Measurements from ENCODE around the gene SMG9. TPM values are rescaled to one million over a fixed set of nuclear protein-coding genes. Genes with fewer than 3 reads are reported as not detected.

SMG9 gene
- total and polyA plus RNA-seq, 12 donors: 10.0 to 30.4 (median 13.4) TPM

DNA sequence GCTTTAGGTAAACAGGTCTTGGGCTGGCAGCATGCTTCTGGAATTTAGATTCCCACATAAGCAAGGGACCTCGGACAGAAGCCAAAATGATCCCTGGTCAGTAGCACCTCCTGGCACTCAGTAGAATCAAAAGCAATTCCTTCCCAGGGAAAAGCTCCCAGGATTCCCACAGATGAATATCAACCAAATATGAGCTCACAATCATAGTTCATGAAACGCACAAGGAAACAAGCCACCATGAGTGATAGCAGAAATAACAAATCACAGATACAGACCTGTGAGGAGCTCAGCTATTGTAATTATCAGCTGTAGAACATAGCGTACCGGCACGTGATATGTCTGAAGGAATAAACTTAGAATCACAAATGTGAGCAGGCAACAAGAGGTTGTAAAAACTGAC is 63.0 kb downstream of the SMG9 start:
- no peak for DNase-seq
- H3K4me1 ChIP-seq: peaks cover 0 to 18% (median 0%) of the 10 kb centered on the region in 9 donors
- intact Hi-C loops (cut with DNase I): no loop called here
- no peaks in the 10 kb centered on the region for H3K36me3 ChIP-seq
- no peak overlapping the region for H3K27ac ChIP-seq
- TF ChIP-seq, protein P1, sequence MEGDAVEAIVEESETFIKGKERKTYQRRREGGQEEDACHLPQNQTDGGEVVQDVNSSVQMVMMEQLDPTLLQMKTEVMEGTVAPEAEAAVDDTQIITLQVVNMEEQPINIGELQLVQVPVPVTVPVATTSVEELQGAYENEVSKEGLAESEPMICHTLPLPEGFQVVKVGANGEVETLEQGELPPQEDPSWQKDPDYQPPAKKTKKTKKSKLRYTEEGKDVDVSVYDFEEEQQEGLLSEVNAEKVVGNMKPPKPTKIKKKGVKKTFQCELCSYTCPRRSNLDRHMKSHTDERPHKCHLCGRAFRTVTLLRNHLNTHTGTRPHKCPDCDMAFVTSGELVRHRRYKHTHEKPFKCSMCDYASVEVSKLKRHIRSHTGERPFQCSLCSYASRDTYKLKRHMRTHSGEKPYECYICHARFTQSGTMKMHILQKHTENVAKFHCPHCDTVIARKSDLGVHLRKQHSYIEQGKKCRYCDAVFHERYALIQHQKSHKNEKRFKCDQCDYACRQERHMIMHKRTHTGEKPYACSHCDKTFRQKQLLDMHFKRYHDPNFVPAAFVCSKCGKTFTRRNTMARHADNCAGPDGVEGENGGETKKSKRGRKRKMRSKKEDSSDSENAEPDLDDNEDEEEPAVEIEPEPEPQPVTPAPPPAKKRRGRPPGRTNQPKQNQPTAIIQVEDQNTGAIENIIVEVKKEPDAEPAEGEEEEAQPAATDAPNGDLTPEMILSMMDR (IDR thresholded peaks at IDR 0.05): no peak
- ATAC-seq: no peak
- H3K4me3 ChIP-seq: no peak overlapping the region
- peaks cover 0 to 42% (median 20%) of the 10 kb centered on the region in 11 donors for H3K9me3 ChIP-seq
- 86 to 92% methylated on average over 5 of the region's 5 CpGs for WGBS, 2 donors
- H3K27me3 ChIP-seq: no peaks in the 10 kb centered on the region

DNA sequence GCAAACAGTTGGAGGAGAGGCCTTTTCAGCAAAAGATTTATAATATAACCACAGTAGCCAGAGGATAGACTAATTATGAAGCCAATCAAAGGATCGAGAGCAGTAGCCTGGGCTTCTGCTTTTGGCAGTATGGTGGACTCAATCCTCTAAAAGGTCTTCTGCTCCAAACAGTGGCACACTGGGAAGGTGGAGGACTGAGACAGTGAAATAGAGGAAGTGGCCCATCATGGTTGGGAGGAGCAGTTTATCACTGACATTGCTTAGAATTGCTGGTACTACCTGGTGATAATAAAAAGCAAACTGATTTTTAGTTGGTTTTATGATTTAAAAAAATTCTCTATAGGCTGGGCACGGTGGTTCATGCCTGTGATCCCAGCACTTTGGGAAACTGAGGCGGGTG is 63.9 kb downstream of the SMG9 start:
- no peak for DNase-seq
- H3K4me1 ChIP-seq: peaks cover 0 to 18% (median 0%) of the 10 kb centered on the region in 9 donors
- TF ChIP-seq, protein P1 (IDR thresholded peaks at IDR 0.05): no peak
- H3K4me3 ChIP-seq: no peak overlapping the region
- H3K27me3 ChIP-seq: no peaks in the 10 kb centered on the region
- 85 to 89% methylated on average over 3 of the region's 3 CpGs for WGBS, 2 donors
- H3K9me3 ChIP-seq: peaks cover 0 to 36% (median 19%) of the 10 kb centered on the region in 11 donors
- ATAC-seq: no peak
- no peak overlapping the region for H3K27ac ChIP-seq
- no peaks in the 10 kb centered on the region for H3K36me3 ChIP-seq
- intact Hi-C loops (cut with DNase I): no loop called here

GRCh38 chr19:43690444-43690843 is 64.3 kb downstream of the SMG9 start:
- 56 to 75% methylated on average over 3 of the region's 3 CpGs for WGBS, 2 donors
- Histone ChIP-seq H3K4me1 (peaks cover 0 to 18% (median 0%) of the 10 kb centered on the region in 9 donors), H3K36me3 (no peaks in the 10 kb centered on the region), H3K9me3 (peaks cover 0 to 31% (median 19%) of the 10 kb centered on the region in 11 donors), H3K27me3 (no peaks in the 10 kb centered on the region), H3K4me3 (no peak overlapping the region), H3K27ac (no peak overlapping the region)
- intact Hi-C loops (cut with DNase I): no loop called here
- ATAC-seq (no peak), DNase-seq (no peak)
- TF ChIP-seq, protein P1 (IDR thresholded peaks at IDR 0.05): no peak

DNA sequence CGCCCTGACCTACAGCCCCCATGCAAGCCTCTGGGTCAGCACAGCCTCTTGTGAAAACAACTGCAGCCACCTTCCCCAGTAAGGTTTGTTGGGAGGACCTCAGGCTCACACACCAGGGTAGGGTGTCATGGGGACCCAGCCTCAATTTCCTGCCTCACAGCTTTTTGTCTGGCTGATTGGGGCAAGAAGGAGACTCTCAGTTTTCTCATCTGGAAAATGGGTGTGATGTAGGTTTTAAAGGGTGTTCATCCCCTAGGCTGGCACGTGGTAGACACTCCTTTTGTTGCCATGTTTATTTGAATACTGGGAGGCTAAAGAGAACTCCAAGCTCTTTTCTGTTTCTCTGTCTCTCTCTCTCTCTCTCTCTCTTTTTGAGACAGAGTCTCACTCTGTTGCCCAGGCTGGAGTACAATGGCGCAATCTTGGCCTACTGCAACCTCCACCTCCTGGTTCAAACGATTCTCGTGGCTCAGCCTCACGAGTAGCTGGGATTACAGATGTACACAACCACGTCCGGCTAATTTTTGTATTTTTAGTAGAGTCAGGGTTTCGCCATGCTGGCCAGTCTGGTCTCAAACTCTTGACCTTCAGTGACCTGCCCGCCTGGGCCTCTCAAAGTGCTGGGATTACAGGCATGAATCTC is 66.6 kb downstream of the SMG9 start:
- DNase-seq: no peak
- whole genome bisulfite sequencing, 2 donors: 82 to 86% methylated on average over 10 of the region's 10 CpGs
- Histone ChIP-seq H3K9me3 (peaks cover 0 to 30% (median 19%) of the 10 kb centered on the region in 11 donors), H3K4me1 (peaks cover 0 to 26% (median 0%) of the 10 kb centered on the region in 9 donors), H3K36me3 (no peaks in the 10 kb centered on the region), H3K27ac (peak overlapping the region in 1 of 10 donors; percentile 50), H3K4me3 (no peak overlapping the region), H3K27me3 (no peaks in the 10 kb centered on the region)
- intact Hi-C loops (cut with DNase I): no loop called here
- TF ChIP-seq, protein P1 (IDR thresholded peaks at IDR 0.05): no peak
- ATAC-seq: no peak
